ENCODE data around the gene ADAMTS18.

DNA sequence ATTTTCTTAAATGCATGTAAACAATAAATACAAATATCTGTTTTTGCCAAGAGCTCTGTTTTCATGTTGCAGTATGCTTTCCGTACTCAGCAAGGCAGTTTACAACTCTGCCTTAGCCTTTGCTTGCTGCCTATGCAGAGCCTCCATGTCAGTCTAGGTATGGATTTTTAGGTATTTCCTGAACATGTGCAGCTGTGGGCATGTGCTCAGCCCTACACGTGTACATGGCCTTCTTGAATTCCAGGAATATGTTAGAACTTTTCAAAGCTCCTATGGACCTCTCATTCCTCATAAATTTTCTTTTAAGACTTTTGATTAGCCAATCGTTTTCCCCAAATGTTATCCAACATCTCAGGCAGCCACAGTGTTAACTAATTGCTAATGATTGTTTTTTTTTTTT lies 171.9 kb downstream of the ADAMTS18 start:
- TF ChIP-seq SIX5 (IDR thresholded peaks at IDR 0.05; ENCODE audit: low read depth, low read length) (no peak), RNF2 (IDR thresholded peaks at IDR 0.05; ENCODE audit: borderline replicate concordance, low read depth, low read length, missing control alignments, poor library complexity, severe bottlenecking) (no peak), YY1 (IDR thresholded peaks at IDR 0.05; ENCODE audit: low read depth, low read length) (no peak), MAX (IDR thresholded peaks at IDR 0.05) (no peak), BACH1 (IDR thresholded peaks at IDR 0.05; ENCODE audit: low read length) (no peak), SP1 (IDR thresholded peaks at IDR 0.05; ENCODE audit: low read depth, low read length) (no peak), KDM1A (IDR thresholded peaks at IDR 0.05; ENCODE audit: borderline replicate concordance, low read length) (no peak), TBP (IDR thresholded peaks at IDR 0.05; ENCODE audit: low read depth, low read length) (no peak), EP300 (IDR thresholded peaks at IDR 0.05; ENCODE audit: borderline replicate concordance in 1 of 2, low read depth in 2 of 2, low read length in 2 of 2) (no peak), POLR2AphosphoS5 (IDR thresholded peaks at IDR 0.05; ENCODE audit: low read depth, low read length) (no peak)
- TF ChIP-seq, protein P1, sequence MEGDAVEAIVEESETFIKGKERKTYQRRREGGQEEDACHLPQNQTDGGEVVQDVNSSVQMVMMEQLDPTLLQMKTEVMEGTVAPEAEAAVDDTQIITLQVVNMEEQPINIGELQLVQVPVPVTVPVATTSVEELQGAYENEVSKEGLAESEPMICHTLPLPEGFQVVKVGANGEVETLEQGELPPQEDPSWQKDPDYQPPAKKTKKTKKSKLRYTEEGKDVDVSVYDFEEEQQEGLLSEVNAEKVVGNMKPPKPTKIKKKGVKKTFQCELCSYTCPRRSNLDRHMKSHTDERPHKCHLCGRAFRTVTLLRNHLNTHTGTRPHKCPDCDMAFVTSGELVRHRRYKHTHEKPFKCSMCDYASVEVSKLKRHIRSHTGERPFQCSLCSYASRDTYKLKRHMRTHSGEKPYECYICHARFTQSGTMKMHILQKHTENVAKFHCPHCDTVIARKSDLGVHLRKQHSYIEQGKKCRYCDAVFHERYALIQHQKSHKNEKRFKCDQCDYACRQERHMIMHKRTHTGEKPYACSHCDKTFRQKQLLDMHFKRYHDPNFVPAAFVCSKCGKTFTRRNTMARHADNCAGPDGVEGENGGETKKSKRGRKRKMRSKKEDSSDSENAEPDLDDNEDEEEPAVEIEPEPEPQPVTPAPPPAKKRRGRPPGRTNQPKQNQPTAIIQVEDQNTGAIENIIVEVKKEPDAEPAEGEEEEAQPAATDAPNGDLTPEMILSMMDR (IDR thresholded peaks at IDR 0.05; ENCODE audit: control extremely low read depth in 1 of 3, insufficient read depth in 1 of 3, low read depth in 1 of 3, low read length in 3 of 3), result no peak
- TF ChIP-seq, protein P2, sequence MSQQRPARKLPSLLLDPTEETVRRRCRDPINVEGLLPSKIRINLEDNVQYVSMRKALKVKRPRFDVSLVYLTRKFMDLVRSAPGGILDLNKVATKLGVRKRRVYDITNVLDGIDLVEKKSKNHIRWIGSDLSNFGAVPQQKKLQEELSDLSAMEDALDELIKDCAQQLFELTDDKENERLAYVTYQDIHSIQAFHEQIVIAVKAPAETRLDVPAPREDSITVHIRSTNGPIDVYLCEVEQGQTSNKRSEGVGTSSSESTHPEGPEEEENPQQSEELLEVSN (IDR thresholded peaks at IDR 0.05), result no peak

Measured in H1 (cell line).